Measurements from ENCODE around the gene OR52B2.

Gene OR52B2

GRCh38 chr11:6170226-6170625 is at the start of gene OR52B2:
Gene OR52B2 (minus strand): TSS chr11:6170326. CDS start chr11:6170326, 0 bp downstream.
- no peak for DNase-seq

- no peak for DNase-seq
These were observed 49.2 kb upstream of the OR52B2 start for GRCh38 chr11:6219359-6219758.

GRCh38 chr11:6217722-6218121 is 47.6 kb upstream of the OR52B2 start:
- DNase-seq, result no peak

- no peak for DNase-seq
These were observed 46.4 kb upstream of the OR52B2 start for GRCh38 chr11:6216501-6216900.

GRCh38 chr11:6214530-6214929 is 44.4 kb upstream of the OR52B2 start:
- DNase-seq, result no peak

GRCh38 chr11:6210274-6210955 is 40.3 kb upstream of the OR52B2 start:
- no peak for DNase-seq

GRCh38 chr11:6209801-6210200 is 39.7 kb upstream of the OR52B2 start:
- no peak for DNase-seq

- DNase-seq, result no peak
These were observed 36.5 kb upstream of the OR52B2 start for GRCh38 chr11:6206456-6207180.

- DNase-seq, result no peak
These were observed 35.2 kb upstream of the OR52B2 start, which contains the start of gene C11orf42 for GRCh38 chr11:6205366-6205765. Gene C11orf42 (plus strand): TSS chr11:6205557. CDS start chr11:6205616, 59 bp downstream.

- no peak for DNase-seq
These were observed 34.6 kb upstream of the OR52B2 start for GRCh38 chr11:6204706-6205105.

- no peak for DNase-seq
These were observed 33.2 kb upstream of the OR52B2 start for GRCh38 chr11:6203327-6203726.

- no peak for DNase-seq
These were observed 31.9 kb upstream of the OR52B2 start for GRCh38 chr11:6202041-6202440.

- DNase-seq, result no peak
These were observed 31.4 kb upstream of the OR52B2 start for GRCh38 chr11:6201481-6201880.

- DNase-seq, result peak; percentile 4
These were observed 30.8 kb upstream of the OR52B2 start for GRCh38 chr11:6200975-6201374.

- no peak for DNase-seq
These were observed 29.2 kb upstream of the OR52B2 start, which contains the start of gene OR52W1 for GRCh38 chr11:6199174-6199810. Gene OR52W1 (plus strand): TSS chr11:6199224. CDS start chr11:6199224, 0 bp downstream.

- no peak for DNase-seq
These were observed 27.5 kb upstream of the OR52B2 start for GRCh38 chr11:6197466-6198200.

GRCh38 chr11:6196396-6196795 is 26.3 kb upstream of the OR52B2 start:
- DNase-seq, result no peak

GRCh38 chr11:6194065-6194581 is 24.0 kb upstream of the OR52B2 start:
- DNase-seq, result peak; percentile 31

- DNase-seq, result no peak
These were observed 21.6 kb upstream of the OR52B2 start for GRCh38 chr11:6191742-6192141.

- DNase-seq, result no peak
These were observed 5.3 kb upstream of the OR52B2 start for GRCh38 chr11:6175440-6175839.

- DNase-seq, result no peak
These were observed 13.3 kb downstream of the OR52B2 start for GRCh38 chr11:6156628-6157359.

- DNase-seq, result no peak
These were observed 18.0 kb downstream of the OR52B2 start for GRCh38 chr11:6152126-6152525.

Measured in NCI-H82 (cell line).